Colonic mucosa (tissue), 4 donors: ENCODE measurements around the gene RAPGEF1. TPM values are rescaled to one million over a fixed set of nuclear protein-coding genes. Genes with fewer than 3 reads are reported as not detected.

Experiments
- DNase-seq: peaks from one replicate; pipeline ENCODE4 v3.0.0-alpha.2; 2020
- H3K27ac ChIP-seq: fragments of 200-600 bp; one replicate; pipeline ENCODE4 v1.8.0; 2021
- H3K27me3 ChIP-seq: fragments of 200-600 bp; one replicate; pipeline ENCODE4 v1.8.0; 2021
- H3K36me3 ChIP-seq: fragments of 200-600 bp; one replicate; pipeline ENCODE4 v1.8.0; 2021
- H3K4me1 ChIP-seq: fragments of 200-600 bp; one replicate; pipeline ENCODE4 v1.8.0; 2021; ENCODE audit warnings: mild to moderate bottlenecking
- H3K4me3 ChIP-seq: fragments of 200-600 bp; one replicate; pipeline ENCODE4 v1.8.0; 2021
- H3K9ac ChIP-seq, 2 donors: one replicate each; pipeline ENCODE4 v1.7.0; 2013; ENCODE audit warnings: control low read depth in 2 of 2, low read depth in 2 of 2, low read length in 2 of 2
- H3K9me3 ChIP-seq: fragments of 200-600 bp; one replicate; pipeline ENCODE4 v1.8.0; 2021
- intact Hi-C: fragments of 100-400 bp; cut with DNase I; formaldehyde crosslinking; loops from one replicate; pipeline ENCODE4 v1.14.1; 2022
- total RNA-seq, 2 donors: library from RNA; stranded (reverse); fragmentation: NEBNext Ultra II Directional in 1 of 2; extraction: Animal tissue kit (Norgen Biotek cat#: 25700) in 1 of 2; gene quantifications; one replicate each; pipeline ENCODE4 v1.2.1, GENCODE V29; 2021
- TF ChIP-seq, protein P1 (sequence below): fragments of 200-600 bp; IDR thresholded peaks from one replicate; pipeline ENCODE4 v1.8.0; 2022; ENCODE audit warnings: antibody characterized with exemption, mild to moderate bottlenecking
- donor health status: healthy.
- donor health status: DM: no; HTN: no; CAD: no.
- donor health status: DM: no; HTN: no; CAD: no.

Gene RAPGEF1
- total RNA-seq, 2 donors from 2014 or later, result 47.2 to 58.6 TPM

DNA sequence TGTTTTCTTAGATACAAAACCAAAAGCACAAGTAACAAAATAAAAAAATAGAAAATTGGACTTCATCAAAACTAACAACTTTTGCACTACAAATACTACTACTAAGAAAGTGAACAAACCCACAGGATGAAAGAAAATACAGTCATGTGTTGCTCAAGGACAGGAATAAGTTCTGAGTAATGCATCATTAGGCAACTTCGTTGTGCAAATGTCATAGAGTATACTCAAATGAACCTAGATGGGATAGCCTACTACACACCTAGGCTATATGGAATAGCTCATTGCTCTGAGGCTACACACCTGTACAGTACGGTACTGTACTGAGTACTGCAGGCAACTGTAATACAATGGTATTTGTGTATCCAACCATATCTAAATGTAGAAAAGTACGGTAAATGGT lies 88.3 kb downstream of the RAPGEF1 start:
- intact Hi-C loops, result no loop called here
- no peak overlapping the region for H3K27ac ChIP-seq

DNA sequence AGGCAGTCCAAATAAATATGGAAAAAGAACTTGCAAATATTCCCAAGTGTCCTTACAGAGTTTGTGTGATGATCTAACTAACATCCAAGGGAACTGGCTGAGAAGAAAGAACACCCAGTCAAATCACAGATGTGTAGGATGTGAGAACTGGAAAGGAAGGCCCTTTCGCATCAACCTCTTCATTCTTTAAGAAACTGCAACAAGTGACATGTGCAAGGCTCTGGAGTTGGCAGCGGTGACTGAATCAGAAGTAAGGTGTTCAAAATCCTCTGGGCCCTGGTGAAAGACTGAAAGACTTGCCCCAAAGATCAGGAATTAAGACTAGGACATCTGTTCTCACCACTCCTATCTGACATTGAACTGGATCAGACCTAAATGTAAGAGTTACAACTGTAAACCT lies 88.7 kb downstream of the RAPGEF1 start:
- H3K4me3 ChIP-seq, result no peak overlapping the region
- no peaks in the 10 kb centered on the region for H3K36me3 ChIP-seq
- H3K9me3 ChIP-seq, result no peaks in the 10 kb centered on the region
- intact Hi-C loops, result no loop called here
- H3K9ac ChIP-seq, result no peak overlapping the region
- no peaks in the 10 kb centered on the region for H3K4me1 ChIP-seq
- TF ChIP-seq, protein P1, sequence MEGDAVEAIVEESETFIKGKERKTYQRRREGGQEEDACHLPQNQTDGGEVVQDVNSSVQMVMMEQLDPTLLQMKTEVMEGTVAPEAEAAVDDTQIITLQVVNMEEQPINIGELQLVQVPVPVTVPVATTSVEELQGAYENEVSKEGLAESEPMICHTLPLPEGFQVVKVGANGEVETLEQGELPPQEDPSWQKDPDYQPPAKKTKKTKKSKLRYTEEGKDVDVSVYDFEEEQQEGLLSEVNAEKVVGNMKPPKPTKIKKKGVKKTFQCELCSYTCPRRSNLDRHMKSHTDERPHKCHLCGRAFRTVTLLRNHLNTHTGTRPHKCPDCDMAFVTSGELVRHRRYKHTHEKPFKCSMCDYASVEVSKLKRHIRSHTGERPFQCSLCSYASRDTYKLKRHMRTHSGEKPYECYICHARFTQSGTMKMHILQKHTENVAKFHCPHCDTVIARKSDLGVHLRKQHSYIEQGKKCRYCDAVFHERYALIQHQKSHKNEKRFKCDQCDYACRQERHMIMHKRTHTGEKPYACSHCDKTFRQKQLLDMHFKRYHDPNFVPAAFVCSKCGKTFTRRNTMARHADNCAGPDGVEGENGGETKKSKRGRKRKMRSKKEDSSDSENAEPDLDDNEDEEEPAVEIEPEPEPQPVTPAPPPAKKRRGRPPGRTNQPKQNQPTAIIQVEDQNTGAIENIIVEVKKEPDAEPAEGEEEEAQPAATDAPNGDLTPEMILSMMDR, result no peak
- DNase-seq, result no peak
- no peaks in the 10 kb centered on the region for H3K27me3 ChIP-seq
- H3K27ac ChIP-seq, result no peak overlapping the region

More for the DNA sequence above, 88.3 kb downstream of the RAPGEF1 start:
- Histone ChIP-seq H3K9me3 (no peaks in the 10 kb centered on the region), H3K27me3 (no peaks in the 10 kb centered on the region), H3K36me3 (no peaks in the 10 kb centered on the region), H3K4me1 (peaks cover 3% of the 10 kb centered on the region), H3K9ac (no peak overlapping the region), H3K4me3 (no peak overlapping the region)
- TF ChIP-seq, protein P1, result no peak
- DNase-seq, result no peak

DNA sequence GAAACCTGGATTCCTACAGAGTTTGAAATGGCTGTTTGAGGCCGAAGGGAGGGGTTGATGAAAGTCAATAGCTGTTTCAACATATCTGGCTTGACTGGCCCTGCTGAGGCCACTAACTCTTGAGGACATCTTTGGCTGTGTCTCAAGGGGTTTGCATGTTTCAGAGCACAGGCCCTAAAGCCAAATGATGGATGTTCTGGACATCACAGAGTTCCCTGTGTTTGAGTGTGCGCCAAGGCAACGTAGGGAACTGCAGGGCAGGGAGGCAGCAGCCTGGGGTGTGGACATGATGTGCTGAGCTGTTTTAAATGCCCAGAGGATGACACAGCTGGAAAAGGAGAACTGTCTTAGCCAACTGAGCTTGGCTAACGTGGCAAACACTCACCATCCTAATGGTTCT lies 89.6 kb downstream of the RAPGEF1 start:
- Histone ChIP-seq H3K4me3 (no peak overlapping the region), H3K9me3 (no peaks in the 10 kb centered on the region), H3K27me3 (no peaks in the 10 kb centered on the region), H3K36me3 (no peaks in the 10 kb centered on the region), H3K27ac (no peak overlapping the region), H3K9ac (no peak overlapping the region), H3K4me1 (no peaks in the 10 kb centered on the region)
- TF ChIP-seq, protein P1, result no peak
- DNase-seq, result no peak
- intact Hi-C loops, result no loop called here

- Histone ChIP-seq H3K4me1 (no peaks in the 10 kb centered on the region), H3K9ac (no peak overlapping the region), H3K36me3 (no peaks in the 10 kb centered on the region), H3K9me3 (no peaks in the 10 kb centered on the region), H3K4me3 (no peak overlapping the region), H3K27me3 (no peaks in the 10 kb centered on the region), H3K27ac (no peak overlapping the region)
- no peak for DNase-seq
- TF ChIP-seq, protein P1, result no peak
- intact Hi-C loops, result loop anchor here (10.0 kb wide), 1 partner anchor 85 kb away; no protein-coding TSS in a partner anchor
These were observed 90.2 kb downstream of the RAPGEF1 start for GRCh38 chr9:131649646-131650045.

GRCh38 chr9:131645078-131645776 lies 94.6 kb downstream of the RAPGEF1 start:
- Histone ChIP-seq H3K9me3 (no peaks in the 10 kb centered on the region), H3K4me1 (peaks cover 22% of the 10 kb centered on the region), H3K36me3 (no peaks in the 10 kb centered on the region), H3K27ac (no peak overlapping the region), H3K9ac (no peak overlapping the region), H3K27me3 (no peaks in the 10 kb centered on the region), H3K4me3 (no peak overlapping the region)
- TF ChIP-seq, protein P1, result no peak
- intact Hi-C loops, result loop anchor here (10.0 kb wide), 1 partner anchor 90 kb away; no protein-coding TSS in a partner anchor
- no peak for DNase-seq
